GM18517 (cell line): ENCODE measurements around the gene DIS3L2.
"Not testable (repeated sequence)": the region's sequence is repeated elsewhere in the genome, so short reads cannot be mapped to it uniquely, and the experiment has no call there.

Source experiments
- ATAC-seq: cut with Tn5 transposase; IDR thresholded peaks from one replicate; pipeline ENCODE4 v1.9.1; 2021; ENCODE audit warnings: mild to moderate bottlenecking, moderate library complexity; ENCODE audit not compliant: unreplicated experiment

Gene DIS3L2

DNA sequence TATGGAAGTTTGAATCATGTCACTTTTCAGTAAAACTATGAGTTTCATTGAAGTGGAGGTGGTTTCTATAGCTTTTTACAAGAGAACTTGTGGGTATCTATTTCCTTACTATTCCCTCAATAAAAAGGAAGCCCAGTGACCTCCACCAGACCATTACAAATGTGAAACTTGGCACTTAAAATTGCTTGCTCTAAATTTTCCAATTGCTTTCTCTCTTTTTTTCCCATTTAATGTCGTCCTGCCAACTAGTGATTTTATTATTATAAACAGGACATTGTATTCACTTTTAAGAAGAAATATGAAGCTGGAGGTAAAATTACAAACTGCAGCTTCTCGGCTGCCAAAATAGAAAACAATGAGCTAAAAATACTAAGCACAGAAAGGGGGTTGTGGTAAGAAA, 208.9 kb downstream of the DIS3L2 start:
- ATAC-seq, result no peak

DNA sequence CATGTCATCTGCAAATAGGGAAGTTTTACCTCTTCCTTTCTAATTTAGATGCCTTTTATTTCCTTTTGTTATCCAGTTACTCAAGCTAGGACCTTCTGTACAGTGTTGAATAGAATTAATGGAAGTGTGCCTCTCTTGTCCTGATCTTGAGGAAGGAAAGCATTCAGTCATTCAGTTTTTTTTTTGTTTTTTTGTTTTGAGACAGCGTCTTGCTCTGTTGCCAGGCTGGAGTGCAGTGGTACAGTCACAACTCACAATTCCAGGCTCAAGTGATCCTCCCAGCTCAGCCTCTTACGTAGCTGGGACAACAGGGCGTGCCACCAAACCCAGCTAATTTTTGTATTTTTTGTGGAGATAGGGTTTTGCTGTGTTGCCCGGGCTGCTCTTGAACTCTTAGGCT, 213.1 kb downstream of the DIS3L2 start:
- ATAC-seq, result no peak

DNA sequence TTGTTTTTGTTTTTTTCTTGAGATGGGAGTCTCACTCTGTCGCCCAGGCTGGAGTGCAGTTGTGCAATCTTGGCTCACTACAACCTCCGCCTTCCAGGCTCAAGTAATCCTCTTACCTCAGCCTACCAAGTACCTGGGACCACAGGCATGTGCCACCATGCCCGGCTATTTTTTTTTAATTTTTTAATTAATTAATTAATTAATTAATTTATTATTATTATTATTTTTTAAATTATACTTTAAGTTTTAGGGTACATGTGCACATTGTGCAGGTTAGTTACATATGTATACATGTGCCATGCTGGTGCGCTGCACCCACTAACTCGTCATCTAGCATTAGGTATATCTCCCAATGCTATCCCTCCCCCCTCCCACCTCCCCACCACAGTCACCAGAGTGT, 215.1 kb downstream of the DIS3L2 start:
- ATAC-seq, result not testable (repeated sequence)

DNA sequence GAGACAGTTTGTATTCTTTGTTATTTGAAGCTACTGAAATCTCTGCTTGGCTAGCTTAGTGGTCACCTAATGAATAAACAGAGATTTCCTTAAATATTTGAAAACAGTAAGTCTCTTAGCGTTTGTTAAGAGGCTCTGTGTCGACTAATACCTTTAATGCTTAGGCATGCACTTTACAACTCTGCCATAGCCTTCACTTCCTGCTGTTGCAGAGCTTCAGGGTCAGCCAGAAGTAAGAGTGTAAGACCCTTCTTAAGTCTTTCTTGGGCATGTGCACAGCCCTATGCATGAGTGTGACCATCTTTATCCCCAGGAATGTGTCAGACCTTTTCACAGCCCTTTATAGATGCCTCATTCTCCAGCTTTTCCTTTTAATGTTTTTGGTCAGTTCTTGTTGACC, 221.8 kb downstream of the DIS3L2 start:
- no peak for ATAC-seq

DNA sequence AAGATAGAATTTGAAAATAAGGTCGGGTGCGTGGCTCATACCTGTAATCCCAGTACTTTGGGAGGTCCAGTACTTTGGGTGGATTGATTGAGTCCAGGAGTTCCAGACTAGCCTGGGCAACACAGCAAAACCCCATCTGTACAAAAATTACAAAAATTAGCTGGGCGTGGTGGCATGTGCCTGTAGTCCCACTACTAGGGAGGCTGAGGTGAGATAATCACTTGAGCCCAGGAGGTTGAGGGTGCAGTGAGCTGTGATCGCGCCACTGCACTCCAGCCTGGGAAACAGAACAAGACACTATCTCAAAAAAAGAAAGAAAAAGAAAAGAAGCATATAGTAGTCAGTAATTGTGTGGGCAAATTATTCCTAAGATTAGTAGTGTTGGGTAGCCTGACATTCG, 222.8 kb downstream of the DIS3L2 start:
- ATAC-seq, result no peak

DNA sequence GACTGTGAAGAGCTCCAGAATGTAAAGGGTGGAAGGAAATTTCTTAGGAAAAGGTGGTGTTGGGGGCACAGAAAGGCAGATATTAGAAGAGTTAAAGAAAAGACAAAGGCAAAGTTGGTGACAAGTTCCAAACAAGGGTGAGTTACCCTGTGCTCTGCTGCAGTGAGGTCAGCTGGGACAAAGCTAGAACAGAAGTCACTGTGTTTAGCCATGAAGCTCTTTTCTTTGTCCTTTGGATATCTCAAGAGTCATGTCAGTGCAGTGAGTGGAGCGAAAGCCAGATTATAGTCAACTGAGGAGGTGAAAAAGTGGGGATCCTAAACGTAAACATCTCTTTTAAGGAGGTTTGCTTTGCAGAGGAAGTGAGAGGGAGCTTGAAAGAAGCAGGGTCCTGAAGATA, 229.3 kb downstream of the DIS3L2 start:
- no peak for ATAC-seq

DNA sequence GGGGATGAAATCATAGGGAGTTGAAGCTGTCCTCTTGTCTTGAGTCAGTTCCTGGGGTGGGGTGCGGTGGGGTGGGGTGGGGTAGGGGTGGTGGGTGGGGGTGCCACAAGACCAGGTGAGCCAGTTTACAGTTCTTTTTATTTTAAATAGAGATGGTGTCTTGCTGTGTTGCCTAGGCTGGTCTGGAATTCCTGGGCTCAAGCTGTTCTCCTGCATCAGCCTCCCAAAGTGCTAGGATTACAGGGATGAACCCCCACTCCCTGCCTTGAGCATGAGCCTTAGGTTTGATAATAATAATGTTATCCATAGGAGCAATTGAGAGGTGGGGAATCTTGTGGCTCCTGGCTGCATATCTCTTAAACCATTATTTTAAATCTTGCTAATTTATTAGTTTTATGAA, 234.0 kb downstream of the DIS3L2 start:
- no peak for ATAC-seq

DNA sequence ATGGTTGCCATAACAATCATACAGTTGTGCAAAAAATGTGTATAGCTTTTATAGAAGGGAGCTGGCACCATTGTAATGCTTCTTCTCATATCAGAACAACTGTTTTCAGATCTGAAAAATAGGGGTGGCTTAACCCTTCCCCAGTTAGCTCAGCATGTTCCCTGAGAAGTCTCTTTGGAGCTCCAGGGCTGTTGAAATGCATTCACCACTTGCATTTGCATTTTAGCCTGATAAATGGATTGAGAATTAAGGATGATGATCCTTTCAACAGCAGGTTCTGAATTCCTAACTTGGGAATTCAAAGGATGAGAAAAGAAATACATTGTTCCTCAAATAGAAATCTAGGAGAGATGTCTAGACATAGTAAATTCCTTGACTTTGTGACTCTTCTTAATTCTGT, 235.3 kb downstream of the DIS3L2 start:
- no peak for ATAC-seq

DNA sequence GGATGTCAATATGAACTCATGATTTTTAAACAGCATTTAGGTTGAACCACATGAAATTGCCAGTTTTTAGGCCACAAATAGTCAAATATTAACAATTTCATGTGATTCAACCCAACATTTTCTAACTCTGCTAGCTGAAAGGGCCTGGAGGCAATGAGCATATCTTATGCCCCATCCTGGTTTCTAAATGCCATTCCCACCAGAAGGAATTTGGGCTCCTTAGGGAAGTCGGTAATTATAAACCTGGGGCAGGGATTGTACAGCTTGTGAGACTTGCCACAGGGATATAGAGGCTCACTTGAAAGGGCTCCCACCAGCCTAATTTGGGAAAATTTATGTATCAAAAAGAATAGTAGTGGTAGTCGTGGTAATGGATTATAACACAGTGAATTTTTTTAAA, 238.7 kb downstream of the DIS3L2 start:
- no peak for ATAC-seq

DNA sequence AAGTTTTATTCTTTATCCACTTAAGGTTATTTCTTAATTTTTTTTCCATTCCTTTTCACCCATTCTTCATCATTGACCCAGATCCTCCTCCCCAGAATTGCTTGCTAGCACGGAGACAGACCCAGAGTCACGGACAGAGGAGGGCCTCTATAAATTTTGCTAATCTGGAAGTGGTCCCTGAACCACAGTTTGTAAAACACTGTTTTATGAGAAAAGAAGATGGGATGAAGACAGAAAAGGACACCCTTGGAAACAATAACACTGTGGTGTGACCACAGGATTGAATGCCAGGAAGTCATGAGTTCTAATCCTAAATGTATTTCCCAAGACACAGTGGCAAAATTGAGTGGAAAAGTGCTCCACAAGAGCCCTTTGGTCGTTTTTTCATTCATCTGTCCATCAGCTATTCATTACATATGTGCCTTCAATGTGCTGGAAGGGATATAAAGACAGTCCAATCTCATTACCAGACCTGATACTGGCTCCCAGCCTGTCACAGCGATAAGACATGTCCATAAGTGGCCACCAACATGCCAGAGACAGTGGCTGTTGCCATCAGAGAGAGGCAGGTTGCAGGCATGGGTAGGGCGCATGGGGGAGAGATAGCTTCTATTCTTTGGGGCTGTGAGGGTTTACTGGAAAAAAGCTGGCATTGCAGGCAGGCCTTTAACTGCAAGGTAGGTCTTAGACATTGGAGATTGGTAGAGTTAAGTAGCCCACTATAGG, 241.8 kb downstream of the DIS3L2 start:
- ATAC-seq, result no peak

DNA sequence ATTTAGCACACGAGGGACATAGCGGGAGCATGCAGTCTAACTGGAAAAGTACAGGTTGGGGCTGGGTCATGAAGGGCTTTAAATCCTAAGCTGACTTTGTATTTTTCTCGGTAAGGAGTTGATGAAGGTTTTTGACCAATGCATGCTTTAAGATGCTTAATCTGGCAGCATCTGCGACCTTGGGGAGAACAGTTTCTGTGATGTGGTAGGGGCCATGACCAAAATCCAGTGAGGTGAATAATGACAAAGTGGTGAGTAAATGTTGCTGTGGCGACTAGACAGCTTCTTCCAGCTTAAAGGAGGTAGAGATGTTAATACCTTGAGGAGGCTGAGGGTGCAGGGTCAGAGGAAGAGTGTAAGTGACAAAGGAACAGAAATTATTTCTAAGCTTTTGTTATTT, 242.4 kb downstream of the DIS3L2 start:
- no peak for ATAC-seq

DNA sequence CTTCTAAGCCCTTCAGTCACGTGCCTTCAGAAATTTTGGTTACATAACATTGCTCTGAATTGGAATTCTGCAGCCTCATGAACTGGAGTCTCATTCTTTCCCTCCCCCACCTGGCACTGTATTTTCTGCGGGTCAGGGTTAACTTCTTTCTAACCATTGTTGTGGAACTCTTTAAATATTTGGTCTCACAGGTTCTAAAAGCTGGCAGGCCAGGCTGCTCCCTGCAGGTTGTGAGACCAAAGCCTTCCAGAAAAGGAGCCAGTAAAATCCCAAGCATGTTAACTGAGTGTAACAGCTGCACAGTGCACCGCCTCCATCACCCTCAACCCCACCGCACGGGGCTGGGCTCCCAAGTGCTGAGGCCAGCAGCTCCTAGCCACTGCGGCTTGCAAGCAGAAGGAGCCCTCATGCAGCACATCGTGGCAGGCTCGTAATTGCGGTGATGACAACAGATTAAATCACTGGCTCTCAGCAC, 243.0 kb downstream of the DIS3L2 start:
- ATAC-seq, result no peak

DNA sequence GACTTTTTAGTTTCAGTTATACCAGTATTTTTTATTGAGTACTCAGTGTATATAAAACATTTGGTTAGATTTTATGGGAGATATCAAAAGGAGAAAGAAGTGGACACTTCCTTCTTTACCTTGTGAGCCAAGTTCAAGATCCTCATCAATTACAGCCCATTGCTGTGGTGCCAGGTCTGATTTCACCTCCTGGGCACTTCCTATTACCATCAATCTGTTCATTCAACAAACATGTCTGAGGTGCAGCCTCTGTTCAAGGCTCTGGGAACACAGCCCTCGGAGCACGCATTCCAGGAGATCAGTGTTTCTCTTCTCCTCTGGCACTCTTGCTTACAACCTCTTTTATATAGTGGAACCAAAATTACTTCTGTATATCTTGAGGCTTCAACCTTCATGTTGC, 245.7 kb downstream of the DIS3L2 start:
- ATAC-seq, result no peak

DNA sequence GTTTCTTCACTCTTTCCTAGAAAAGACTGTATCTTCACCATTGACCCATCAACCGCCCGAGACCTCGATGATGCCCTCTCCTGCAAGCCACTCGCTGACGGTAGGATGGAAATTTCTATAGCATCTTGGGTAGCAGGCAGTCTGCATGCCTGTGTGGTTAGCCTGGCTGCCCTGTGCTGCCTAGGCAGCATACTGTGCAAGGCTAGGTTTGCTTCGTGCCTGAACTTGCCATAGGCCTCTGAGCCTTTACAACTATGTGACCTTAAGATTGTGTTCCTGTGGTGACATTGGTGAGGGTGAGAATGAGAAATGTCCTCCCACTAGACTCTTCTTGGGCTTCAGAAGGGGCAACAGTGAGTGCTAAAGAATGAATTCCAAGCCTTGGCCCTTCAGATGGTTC, 248.8 kb downstream of the DIS3L2 start:
- ATAC-seq, result no peak

DNA sequence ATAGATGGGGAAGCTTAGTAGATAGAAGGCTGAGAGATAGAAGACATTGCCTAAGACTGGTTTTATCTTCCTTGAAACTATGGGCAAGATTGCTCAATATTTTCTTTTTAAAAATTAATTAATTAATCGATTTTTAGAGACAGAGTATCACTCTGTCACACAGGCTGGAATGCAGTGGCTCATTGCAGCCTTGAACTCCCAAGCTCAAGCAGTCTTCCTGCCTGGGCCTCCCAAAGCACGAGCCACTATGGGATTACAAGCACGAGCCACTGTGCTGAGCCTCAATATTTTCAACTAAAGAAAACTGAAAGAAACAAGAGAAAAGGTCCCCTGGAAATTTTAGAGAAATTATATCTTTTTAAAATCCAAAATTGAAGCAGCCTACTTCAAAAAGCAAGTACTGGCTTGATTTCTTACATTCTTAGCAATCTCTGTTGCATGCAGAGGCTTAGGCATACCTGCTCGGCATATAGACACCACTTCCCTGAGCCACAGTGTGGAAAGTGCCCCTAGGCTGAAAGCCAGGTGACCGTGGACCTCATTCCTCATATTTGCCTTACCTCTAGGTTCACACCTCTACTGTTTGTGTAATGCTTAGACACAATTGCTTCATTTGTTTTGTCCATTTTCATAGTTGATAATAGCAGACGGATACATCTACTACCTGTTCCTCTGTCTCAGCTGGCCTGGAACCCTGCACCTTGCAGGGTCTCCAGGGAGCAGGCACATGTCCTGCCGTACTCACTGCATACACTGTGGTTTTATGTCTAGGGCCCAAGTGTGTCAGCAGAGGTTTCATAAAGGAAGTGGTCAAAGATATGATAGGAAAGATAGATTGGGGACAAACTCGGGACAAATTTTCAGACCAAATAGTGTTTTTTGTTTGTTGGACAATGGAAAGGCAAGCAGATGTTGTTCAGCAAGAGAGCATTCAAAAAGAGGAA, 250.5 kb downstream of the DIS3L2 start:
- ATAC-seq, result no peak

DNA sequence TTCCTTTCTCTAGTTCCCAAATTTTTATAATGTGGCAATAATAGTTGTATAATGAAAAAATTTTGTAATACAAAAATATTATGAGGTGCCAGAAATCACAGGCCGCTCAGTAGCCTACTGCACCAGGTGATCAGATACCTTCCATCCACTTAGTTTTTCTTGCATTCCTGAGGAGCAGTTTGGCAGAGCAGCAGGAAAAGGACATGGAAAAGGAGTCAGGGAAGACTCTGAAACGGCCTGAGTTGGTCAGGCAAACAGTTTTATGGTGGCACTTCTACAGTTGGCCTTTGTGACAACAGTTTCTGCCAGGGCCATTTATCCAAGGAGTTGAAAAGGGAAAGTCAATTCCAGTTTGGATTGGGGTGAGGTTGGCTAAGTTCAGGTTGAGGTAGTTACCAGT, 251.7 kb downstream of the DIS3L2 start:
- ATAC-seq, result no peak

DNA sequence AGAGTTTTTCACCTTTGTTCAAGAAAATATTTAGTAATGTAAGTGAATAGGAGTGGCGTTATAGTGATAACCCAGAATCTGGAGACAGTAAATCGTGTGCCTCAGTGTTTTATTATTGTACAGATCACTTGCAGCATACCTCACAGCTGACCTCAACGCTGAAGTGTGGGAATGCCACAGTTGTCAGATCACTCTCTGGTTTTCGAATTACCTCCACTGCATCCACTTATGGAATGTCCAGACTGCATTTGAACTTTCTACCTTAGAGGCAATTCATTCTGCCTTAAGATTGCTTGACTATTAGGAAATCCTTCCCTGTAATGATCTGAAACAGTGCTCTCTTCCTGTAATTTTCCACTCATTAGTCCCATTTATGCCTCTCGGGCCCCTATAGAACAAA, 252.5 kb downstream of the DIS3L2 start:
- no peak for ATAC-seq

DNA sequence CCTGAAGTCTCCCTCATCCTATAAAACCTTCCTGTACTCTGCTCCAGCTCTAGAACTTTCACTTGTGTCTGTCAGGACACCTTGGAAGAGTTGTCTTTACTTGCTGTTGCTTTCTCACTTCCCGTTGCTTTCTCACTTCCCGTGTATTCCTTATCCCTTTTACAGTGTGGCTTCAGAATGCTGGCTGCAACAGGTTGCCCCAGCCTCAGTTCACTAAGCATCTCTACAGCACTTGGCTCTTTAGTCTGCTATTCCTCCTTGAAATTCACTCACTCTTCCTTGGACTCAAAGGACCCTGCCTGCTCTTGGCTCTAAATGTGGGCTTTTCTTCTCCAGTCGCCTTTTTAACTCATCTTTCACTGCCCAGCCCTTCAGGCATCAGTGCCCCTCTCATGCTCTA, 254.5 kb downstream of the DIS3L2 start:
- ATAC-seq, result no peak

DNA sequence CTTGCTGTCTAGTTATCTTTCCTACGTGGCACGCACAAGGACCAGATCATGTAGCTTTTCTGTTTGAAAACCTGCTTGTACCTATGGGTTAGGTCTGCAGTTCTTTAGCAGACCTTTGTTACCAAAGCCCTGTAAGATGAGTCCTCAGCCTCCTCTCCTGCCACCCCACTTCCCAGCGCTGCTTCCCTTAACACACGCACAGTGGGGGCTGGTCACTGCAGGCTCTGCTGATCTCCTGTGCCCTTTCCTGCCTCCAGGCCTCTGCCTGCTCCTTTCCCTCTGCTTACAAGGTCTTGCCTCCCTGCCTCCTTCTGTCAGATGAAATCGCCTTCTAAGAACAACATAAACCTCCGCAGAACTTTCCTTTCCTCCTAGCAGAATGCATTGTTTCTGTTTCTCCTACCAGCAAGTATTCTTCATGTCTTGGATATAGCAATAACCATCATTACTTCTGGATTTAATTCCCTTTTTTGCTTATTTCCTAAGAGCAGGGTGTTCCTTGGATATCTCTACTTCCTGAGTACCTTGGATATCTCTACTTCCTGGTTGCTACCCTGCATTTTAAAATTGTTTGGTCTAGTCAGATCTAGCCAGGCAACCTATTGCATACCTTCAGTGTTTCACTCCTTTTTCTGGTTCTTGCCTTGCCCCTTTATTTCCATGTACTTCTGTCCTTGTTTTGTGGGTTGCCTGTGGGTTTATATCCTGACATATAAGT, 257.4 kb downstream of the DIS3L2 start:
- no peak for ATAC-seq

DNA sequence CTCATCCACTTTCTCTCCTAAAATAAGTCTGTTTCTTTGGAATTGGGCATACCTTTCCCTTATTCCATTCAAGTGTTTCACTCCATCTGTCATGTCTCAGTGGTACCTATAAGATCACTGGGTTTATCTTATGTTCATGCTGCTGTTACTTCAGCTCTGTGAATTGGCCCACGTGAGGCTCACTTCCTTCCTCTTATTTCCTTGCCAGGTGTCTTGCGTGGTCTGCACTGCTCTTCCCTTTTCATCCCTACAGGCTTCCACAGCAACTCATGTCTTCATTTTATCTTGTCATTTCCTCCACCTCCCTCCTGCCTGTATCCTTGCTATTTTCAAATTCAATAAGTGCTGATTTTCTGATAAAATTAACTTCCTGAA, 258.0 kb downstream of the DIS3L2 start:
- ATAC-seq, result no peak

DNA sequence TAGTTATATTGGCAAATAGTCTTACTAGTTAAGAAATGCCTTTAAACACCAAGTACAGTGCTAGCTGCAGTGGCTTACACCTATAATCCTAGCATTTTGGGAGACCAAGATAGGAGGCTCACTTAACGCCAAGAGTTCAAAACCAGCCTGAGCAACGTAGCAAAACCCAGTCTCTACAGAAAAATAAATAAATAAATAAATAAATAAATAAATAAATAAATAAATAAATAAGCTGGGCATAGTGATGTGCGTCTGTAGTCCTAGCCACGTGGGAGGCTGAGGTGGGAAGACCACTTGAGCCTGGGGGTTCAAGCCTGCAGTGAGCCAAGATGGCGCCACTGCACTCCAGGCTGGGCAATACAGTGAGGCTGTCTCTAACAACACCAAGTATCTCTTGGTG, 258.4 kb downstream of the DIS3L2 start:
- ATAC-seq, result no peak

DNA sequence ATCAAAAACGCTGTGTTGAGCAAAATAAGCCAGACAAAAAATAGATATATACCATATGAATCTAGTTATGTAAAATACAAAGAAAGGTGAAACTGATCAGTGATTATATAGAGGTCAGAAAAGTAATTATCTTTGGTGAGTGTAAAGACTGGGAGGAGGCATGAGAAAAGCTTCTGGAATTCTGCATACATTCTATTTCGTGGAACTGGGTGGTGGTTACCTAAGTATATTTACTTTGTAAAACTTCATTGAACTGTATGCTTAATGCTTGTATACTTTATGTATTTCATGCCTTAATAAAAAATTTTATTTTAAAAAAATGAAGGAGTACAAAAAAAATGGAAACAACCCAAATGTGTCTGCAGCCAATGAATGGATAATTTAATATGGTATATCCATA, 263.9 kb downstream of the DIS3L2 start:
- ATAC-seq, result no peak
